CD4-positive, alpha-beta T cell treated with Interleukin-21 for 1 hour (primary cell): ENCODE measurements around the gene TUBB1.

Experiments
- DNase-seq: peaks from one replicate; pipeline ENCODE4 v3.0.0-alpha.2; 2020

TUBB1 gene

GRCh38 chr20:59044796-59045195, 25.6 kb downstream of the TUBB1 start:
- DNase-seq: no peak

GRCh38 chr20:59046862-59047261, 27.6 kb downstream of the TUBB1 start:
- no peak for DNase-seq

- DNase-seq: no peak
Observed at GRCh38 chr20:59047938-59048680, 28.9 kb downstream of the TUBB1 start.

GRCh38 chr20:59048681-59049030, 29.4 kb downstream of the TUBB1 start:
- no peak for DNase-seq

GRCh38 chr20:59050437-59050836, 31.2 kb downstream of the TUBB1 start:
- DNase-seq: no peak

- DNase-seq: no peak
Observed at GRCh38 chr20:59051666-59052185, 32.5 kb downstream of the TUBB1 start.

- peak; percentile 56 for DNase-seq
Observed at GRCh38 chr20:59055302-59055701, 36.1 kb downstream of the TUBB1 start.

- no peak for DNase-seq
Observed at GRCh38 chr20:59062081-59062480, 42.9 kb downstream of the TUBB1 start.

GRCh38 chr20:59063358-59064213, 44.4 kb downstream of the TUBB1 start:
- DNase-seq: no peak

GRCh38 chr20:59064214-59064722, 45.0 kb downstream of the TUBB1 start:
- DNase-seq: no peak

- no peak for DNase-seq
Observed at GRCh38 chr20:59068534-59068933, 49.3 kb downstream of the TUBB1 start.

- DNase-seq: no peak
Observed at GRCh38 chr20:59069026-59069425, 49.8 kb downstream of the TUBB1 start.

GRCh38 chr20:59071216-59071615, 52.0 kb downstream of the TUBB1 start:
- DNase-seq: no peak

GRCh38 chr20:59073582-59073981, 54.4 kb downstream of the TUBB1 start:
- DNase-seq: no peak

GRCh38 chr20:59074456-59074855, 55.2 kb downstream of the TUBB1 start:
- no peak for DNase-seq

GRCh38 chr20:59075934-59076508, 56.8 kb downstream of the TUBB1 start:
- no peak for DNase-seq
